ENCODE data around the gene CYBB.

- no peak for TF ChIP-seq YY1 (IDR thresholded peaks at IDR 0.05; ENCODE audit: insufficient read depth, insufficient read length)
- no peak for TF ChIP-seq ZNF274 (IDR thresholded peaks at IDR 0.05; ENCODE audit: low read depth, low read length)
- TF ChIP-seq SUZ12 (IDR thresholded peaks at IDR 0.05; ENCODE audit: extremely low read depth, insufficient read depth, insufficient read length) = no peak
These were observed 26.5 kb upstream of the CYBB start for GRCh38 chrX:37753384-37753783.
